ENCODE results near the gene KXD1.

Gene KXD1

DNA sequence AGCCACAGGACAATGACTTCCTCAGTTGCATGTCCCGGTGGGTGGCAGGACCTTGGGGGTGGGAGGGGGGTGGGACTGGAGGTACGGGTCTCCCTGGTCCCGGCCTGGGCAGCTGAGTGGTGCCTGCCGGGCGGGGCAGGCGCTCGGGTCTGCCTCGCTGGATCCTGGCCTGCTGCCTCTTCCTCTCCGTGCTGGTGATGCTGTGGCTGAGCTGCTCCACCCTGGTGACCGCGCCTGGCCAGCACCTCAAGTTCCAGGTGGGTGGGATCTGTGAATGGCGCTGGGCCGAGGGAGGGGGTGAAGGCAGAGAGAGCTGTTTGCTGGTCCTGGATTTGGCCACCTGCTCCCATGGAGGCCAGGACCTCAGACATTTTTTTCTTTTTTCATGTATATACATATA, 60.6 kb downstream of the KXD1 start:
- DNase-seq = no peak

Data from NCI-H446 treated with DMSO at 0.1 percent for 48 hours (cell line).